ENCODE data around the gene COL24A1. TPM values are rescaled to one million over a fixed set of nuclear protein-coding genes. Genes with fewer than 3 reads are reported as not detected.

The COL24A1 gene
- total and polyA plus RNA-seq, 2 of the 8 experiments (the other 6 are each of a cell fraction or from before 2014, with no cell fraction given), result 0.23 to 1.1 TPM

- CTCF ChIA-PET (ENCODE audit: partially characterized antibody), result no interaction called here
- 93% methylated on average over 2 of the region's 2 CpGs; no CpG with 5 or more reads in 1 of the 2 experiments for WGBS, 2 experiments (ENCODE audit: extremely low coverage in 1 of 2, insufficient coverage in 1 of 2, insufficient read length in 1 of 2, insufficient replicate concordance in 2 of 2, low coverage in 1 of 2, low lambda C conversion rate in 2 of 2, missing lambda C conversion rate in 1 of 2)
- H2AFZ ChIP-seq (ENCODE audit: low read length), result no peak overlapping the region
- H3K36me3 ChIP-seq (ENCODE audit: control insufficient read depth in 2 of 4, insufficient read depth in 4 of 4, low read length in 3 of 4), result no peaks in the 10 kb centered on the region
- no peak overlapping the region for H3K14ac ChIP-seq (ENCODE audit: insufficient read length)
- H3K27me3 ChIP-seq (replicated peaks in 1 of 4; ENCODE audit: control insufficient read depth in 3 of 4, extremely low read depth in 1 of 4, insufficient read depth in 3 of 4, low read length in 3 of 4), result no peaks in the 10 kb centered on the region
- no peaks in the 10 kb centered on the region for H3K9me3 ChIP-seq (ENCODE audit: insufficient read depth in 2 of 2, low read depth in 1 of 2, low read length in 1 of 2)
- H3K23ac ChIP-seq (ENCODE audit: insufficient read length), result no peak overlapping the region
- POLR2A ChIA-PET (ENCODE audit: partially characterized antibody), result no interaction called here
- H3K79me2 ChIP-seq (ENCODE audit: control insufficient read depth in 1 of 2, insufficient read depth in 2 of 2, low read length in 2 of 2), result no peaks in the 10 kb centered on the region
- no peak for TF ChIP-seq SIX5 (IDR thresholded peaks at IDR 0.05; ENCODE audit: low read depth, low read length)
- no peak for TF ChIP-seq GTF2F1 (IDR thresholded peaks at IDR 0.05; ENCODE audit: borderline replicate concordance, low read depth, low read length)
- TF ChIP-seq RAD21 (IDR thresholded peaks at IDR 0.05 in 1 of 2, conservative IDR thresholded peaks at IDR 0.05 in 1 of 2; ENCODE audit: low read depth in 2 of 2, low read length in 2 of 2), result no peak
- no peak for TF ChIP-seq PHF8 (conservative IDR thresholded peaks at IDR 0.05; ENCODE audit: low read depth, low read length)
- no peak for TF ChIP-seq NANOG (IDR thresholded peaks at IDR 0.05; ENCODE audit: insufficient read depth, low read depth, low read length, poor library complexity, severe bottlenecking)
- TF ChIP-seq SIRT6 (IDR thresholded peaks at IDR 0.05; ENCODE audit: low read length), result no peak
- TF ChIP-seq YY1 (IDR thresholded peaks at IDR 0.05; ENCODE audit: low read depth, low read length), result no peak
- TF ChIP-seq JUND (IDR thresholded peaks at IDR 0.05; ENCODE audit: low read length), result no peak
- no peak for TF ChIP-seq BCL11A (IDR thresholded peaks at IDR 0.05; ENCODE audit: low read depth in 2 of 2, low read length in 2 of 2)
- no peak for TF ChIP-seq RXRA (IDR thresholded peaks at IDR 0.05; ENCODE audit: insufficient read depth, low read depth, low read length)
- no peak for TF ChIP-seq MAFK (IDR thresholded peaks at IDR 0.05; ENCODE audit: low read depth, low read length)
- no peak for TF ChIP-seq POLR2AphosphoS5 (IDR thresholded peaks at IDR 0.05; ENCODE audit: low read depth, low read length)
- H2BK12ac ChIP-seq (ENCODE audit: low read depth, low read length), result no peak overlapping the region
- no peak overlapping the region for H3K56ac ChIP-seq (replicated peaks; ENCODE audit: insufficient read length, low read depth, low read length)
- H2BK20ac ChIP-seq (ENCODE audit: low read length), result no peak overlapping the region
- no peak overlapping the region for H2AK5ac ChIP-seq (ENCODE audit: low read depth, low read length)
- H3K4me1 ChIP-seq (replicated peaks in 1 of 4; ENCODE audit: control insufficient read depth in 3 of 4, insufficient read depth in 4 of 4, low read length in 3 of 4), result no peaks in the 10 kb centered on the region
- H3K4me3 ChIP-seq (ENCODE audit: extremely low read depth in 1 of 4, insufficient read depth in 2 of 4, low read depth in 3 of 4, low read length in 4 of 4), result no peak overlapping the region
- H2BK5ac ChIP-seq (ENCODE audit: low read depth, low read length), result no peak overlapping the region
- no peak overlapping the region for H4K5ac ChIP-seq (ENCODE audit: insufficient read length, low read depth, low read length)
- no peak overlapping the region for H4K91ac ChIP-seq (replicated peaks; ENCODE audit: insufficient read length, low read length)
- H2BK15ac ChIP-seq (ENCODE audit: low read length), result no peak overlapping the region
- no peak for FAIRE-seq
- H3K4ac ChIP-seq (replicated peaks; ENCODE audit: insufficient read length, low read depth, low read length), result no peak overlapping the region
- no peak overlapping the region for H3K4me2 ChIP-seq (ENCODE audit: insufficient read depth in 1 of 2, low read depth in 2 of 2, low read length in 2 of 2)
- H2BK120ac ChIP-seq (replicated peaks; ENCODE audit: low read depth, low read length), result no peak overlapping the region
- H3K27ac ChIP-seq (ENCODE audit: low read depth, low read length), result no peak overlapping the region
- H3K18ac ChIP-seq (ENCODE audit: extremely low read depth, low read length), result no peak overlapping the region
- no peaks in the 10 kb centered on the region for H3K23me2 ChIP-seq (ENCODE audit: low read depth, low read length)
- no peak overlapping the region for H4K8ac ChIP-seq (ENCODE audit: extremely low read depth, insufficient read depth, low read length)
- no peaks in the 10 kb centered on the region for H4K20me1 ChIP-seq (replicated peaks in 1 of 2; ENCODE audit: control insufficient read depth in 1 of 2, insufficient read depth in 2 of 2, low read length in 2 of 2)
- DNase-seq (ENCODE audit: low read depth in 1 of 2, low spot score in 2 of 2), result no peak
- no peaks in the 10 kb centered on the region for H3K79me1 ChIP-seq (ENCODE audit: low read depth, low read length)
- no peak overlapping the region for H3K9ac ChIP-seq (replicated peaks in 1 of 4; ENCODE audit: extremely low read depth in 1 of 4, low read depth in 3 of 4, low read length in 3 of 4)
These were observed 209.4 kb downstream of the COL24A1 start for GRCh38 chr1:85947186-85947585.

Data from H1 (cell line).